Esophagus muscularis mucosa (tissue), 3 donors: ENCODE measurements around the gene TNS1.

Experiments used
- POLR2A ChIP-seq: fragments of 450-650 bp; IDR thresholded peaks from one replicate; pipeline ENCODE4 v1.6.1; 2017; ENCODE audit warnings: antibody characterized with exemption, moderate library complexity, mild to moderate bottlenecking, low read depth
- POLR2AphosphoS5 ChIP-seq, 2 donors: sonication (generic); formaldehyde crosslinking; IDR thresholded peaks; one replicate each; pipeline ENCODE4 v1.6.1; 2017; ENCODE audit warnings: antibody characterized with exemption in 2 of 2
- TF ChIP-seq, protein P1 (sequence below), 3 experiments: fragments of 200-600 bp in 2 of 3; fragments of 450-650 bp in 1 of 3; sonication (generic) in 2 of 3; IDR thresholded peaks; one replicate each; pipeline ENCODE4 v1.5.1; 2017 to 2019; ENCODE audit warnings: antibody characterized with exemption in 3 of 3, mild to moderate bottlenecking in 2 of 3, moderate library complexity in 1 of 3

DNA sequence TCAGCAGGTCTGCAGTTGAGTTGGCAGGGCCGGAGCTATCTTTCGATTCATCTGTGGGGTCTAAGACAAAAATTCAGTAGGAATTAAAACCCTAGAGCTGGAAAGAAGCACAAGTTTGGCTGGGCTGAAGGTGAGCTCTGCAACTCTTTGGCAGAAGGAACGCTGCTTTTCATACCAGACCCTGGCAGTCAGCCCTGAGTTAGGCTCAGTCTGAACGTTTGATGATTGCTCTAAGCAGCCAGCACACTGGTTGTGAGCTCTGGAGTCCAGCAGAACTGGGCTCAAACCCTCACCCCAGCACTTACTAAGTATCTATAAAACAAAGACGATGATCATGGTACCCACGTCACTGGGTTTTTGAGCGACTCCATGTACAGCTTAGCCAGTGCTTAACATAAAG is 192.5 kb downstream of the TNS1 start:
- TF ChIP-seq, protein P1, sequence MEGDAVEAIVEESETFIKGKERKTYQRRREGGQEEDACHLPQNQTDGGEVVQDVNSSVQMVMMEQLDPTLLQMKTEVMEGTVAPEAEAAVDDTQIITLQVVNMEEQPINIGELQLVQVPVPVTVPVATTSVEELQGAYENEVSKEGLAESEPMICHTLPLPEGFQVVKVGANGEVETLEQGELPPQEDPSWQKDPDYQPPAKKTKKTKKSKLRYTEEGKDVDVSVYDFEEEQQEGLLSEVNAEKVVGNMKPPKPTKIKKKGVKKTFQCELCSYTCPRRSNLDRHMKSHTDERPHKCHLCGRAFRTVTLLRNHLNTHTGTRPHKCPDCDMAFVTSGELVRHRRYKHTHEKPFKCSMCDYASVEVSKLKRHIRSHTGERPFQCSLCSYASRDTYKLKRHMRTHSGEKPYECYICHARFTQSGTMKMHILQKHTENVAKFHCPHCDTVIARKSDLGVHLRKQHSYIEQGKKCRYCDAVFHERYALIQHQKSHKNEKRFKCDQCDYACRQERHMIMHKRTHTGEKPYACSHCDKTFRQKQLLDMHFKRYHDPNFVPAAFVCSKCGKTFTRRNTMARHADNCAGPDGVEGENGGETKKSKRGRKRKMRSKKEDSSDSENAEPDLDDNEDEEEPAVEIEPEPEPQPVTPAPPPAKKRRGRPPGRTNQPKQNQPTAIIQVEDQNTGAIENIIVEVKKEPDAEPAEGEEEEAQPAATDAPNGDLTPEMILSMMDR (IDR thresholded peaks at IDR 0.05), result no peak
- TF ChIP-seq POLR2AphosphoS5 (IDR thresholded peaks at IDR 0.05) (no peak), POLR2A (no peak)
